NCI-H446 (cell line): ENCODE measurements around the gene ARHGAP4.

Experiments used
- DNase-seq, 2 experiments: peaks; one replicate each; lab custom pipeline; 2025; lab: John Stamatoyannopoulos, UW

The ARHGAP4 gene

DNA sequence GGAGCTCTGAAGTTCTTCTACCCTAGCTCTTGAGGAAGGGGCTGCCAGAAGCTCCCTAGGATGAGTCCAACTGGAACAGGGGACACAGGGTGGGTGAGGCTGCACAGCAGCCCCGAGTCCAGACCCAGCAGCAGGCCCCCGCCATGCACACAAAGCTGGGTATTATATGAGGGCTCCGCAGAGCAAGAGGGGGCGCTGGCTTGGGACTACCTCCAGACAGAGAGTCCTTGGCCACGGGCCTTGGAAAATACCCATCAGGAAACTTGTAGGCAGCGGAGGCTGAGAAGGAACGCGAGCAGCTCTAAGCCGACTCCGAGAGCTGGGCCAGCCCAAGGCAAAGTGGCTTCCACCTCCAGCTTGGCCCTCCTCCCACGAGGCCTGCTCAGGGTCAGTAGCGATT, 37.5 kb upstream of the ARHGAP4 start:
- no peak for DNase-seq

DNA sequence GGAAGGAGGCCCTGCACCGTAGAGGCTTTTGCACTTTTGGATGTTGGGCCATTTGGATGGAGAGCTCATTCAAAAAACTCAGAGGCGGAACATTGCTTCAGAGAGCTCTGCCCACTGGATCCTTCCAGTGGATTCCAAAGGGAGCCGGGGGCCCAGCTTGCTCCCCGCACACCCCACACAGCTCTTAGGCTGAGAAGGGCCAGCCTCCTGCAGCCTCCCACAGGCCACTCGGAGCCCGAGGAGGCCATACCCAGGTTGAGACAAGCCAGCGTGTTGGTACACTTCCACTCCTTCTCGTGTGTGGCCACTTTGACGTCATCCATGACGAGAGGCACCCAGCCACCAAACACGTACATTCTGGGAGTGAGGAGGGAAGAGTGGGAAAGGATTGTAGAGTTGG, 35.2 kb upstream of the ARHGAP4 start:
- DNase-seq: no peak

DNA sequence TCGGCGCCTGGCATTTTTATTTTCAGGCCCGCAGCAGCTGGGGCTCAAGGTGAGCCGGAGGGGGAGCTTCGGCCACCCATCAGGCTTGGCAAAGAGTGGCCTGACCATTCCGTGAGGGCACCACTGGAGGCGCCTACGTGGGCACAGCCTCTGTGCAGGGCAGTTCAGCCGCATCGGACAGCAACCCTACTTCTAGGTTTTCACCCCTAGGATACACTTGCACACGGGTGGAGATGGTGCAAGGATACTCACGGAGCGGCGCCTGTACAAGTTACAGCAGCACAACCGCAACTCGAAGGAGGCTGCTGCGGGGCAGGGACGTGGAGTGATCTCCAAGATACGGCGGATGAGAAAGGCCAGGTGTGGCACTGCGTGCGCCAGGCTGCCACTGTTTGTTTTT, 34.7 kb upstream of the ARHGAP4 start:
- no peak for DNase-seq

DNA sequence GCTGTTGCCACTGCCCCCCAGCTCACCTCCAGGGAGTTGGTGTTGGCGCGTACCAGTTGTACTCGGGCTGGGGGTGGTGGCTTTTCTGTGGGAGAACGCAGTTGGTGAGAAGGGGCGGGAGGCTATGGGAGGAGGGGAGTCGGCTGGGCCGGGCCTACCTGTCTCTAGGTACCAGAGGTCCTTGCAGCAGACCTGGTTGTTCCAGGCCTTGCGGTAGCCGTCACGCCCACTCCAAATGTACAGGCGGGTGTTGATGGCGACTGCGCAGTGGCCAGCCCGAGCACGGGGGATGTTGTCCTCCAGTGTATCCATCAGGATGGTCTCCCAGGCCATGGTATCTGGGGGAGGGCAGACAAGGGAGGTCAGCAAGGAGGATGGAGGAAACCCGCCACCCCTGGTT, 34.0 kb upstream of the ARHGAP4 start:
- no peak for DNase-seq

DNA sequence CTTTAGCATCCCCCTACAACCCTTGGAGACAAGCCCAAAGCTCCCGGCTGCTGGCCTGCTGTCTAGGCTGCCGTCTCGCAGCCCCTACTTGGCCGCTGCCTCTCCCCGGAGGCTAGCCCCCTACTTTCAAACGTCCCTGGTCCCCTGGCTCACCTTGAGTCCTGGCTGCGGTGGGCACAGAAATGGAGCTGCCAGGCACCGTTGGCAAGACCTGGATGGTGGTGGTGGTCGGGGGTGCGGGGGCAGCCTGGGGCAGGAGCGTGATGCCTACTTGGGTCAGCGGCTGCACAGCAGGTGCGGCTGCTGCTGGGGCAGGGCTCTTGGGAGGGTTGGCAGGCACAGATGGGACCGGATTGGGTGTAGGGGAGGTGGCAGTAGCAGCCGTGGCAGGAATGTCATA, 33.6 kb upstream of the ARHGAP4 start:
- no peak for DNase-seq

DNA sequence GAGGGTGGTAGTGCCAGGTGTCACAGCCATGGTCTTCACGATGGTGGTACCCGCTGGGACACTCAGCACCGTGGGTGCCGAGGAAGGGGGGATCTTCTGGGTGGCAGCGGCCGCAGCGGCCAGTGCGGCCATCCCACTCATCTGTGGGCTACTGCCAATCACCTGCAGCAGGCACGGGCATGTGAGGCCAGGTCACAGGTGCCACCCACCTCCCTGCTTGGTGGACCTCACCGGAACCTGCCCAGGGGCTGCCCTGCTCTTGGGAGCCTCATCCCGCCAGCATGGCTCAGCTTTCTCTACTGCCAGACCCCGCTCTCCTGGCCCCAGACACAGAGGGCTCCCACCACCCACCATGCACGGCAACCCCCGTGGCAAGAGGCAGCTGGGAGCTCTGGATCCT, 32.5 kb upstream of the ARHGAP4 start:
- no peak for DNase-seq

DNA sequence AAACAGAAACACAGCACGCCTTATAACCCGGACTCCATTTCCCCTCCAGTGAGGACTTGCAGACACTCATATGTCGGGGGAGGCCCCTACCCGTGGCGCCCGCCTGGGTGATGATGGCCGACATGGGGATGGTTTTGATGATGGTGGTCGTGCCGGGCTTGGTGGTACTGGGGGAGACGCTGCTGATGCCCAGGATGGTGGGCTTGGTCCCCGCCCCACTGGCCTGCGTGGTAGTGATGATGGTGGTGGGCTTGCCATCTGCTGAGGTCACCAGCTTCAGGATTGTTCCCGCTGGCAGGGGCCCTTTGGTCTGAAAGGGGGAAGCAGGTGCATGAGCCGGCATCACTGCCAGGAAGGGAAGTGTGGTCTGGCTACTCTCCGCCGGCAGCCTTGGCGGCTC, 31.2 kb upstream of the ARHGAP4 start:
- no peak for DNase-seq

DNA sequence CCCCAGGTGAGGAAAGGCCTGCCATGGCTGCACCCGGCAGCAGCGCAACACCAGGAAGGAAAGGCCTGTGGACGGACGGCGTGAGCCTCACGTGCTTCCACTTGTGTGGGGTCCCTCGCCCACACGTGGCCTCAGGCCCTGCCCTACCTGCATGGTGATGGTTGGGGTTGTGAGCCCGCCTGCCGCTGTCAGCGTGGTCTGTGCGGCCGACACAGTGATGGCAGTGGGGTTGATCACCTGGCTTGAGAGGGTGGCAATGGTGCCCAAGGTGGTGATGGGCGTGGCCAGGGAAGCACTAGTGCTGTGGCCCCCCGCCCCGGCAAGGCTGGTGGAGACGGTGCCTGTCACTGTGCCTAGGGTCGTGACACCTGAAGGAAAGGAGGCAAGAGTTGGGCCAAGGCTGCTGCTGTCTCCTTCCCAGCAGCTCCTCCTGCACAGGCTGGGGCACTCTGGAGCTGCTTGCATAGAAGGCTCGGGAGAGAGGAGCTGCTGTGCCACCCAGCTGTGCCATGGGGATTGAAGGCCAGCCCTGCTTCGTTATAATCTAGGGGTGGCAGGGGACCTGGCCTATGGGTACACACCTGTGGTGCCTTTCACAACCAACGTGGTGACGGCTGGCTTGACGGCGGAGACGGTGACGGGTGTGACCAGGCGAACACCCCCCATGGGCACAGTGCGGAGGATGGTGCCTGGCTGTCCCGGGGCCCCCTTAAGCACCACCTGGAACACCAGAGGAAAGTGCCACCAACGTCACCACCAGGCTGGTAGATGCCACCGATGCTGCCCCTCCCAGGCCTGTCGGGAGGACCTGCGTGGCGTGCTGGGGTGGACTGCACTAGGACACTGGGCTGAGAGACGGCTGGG, 30.2 kb upstream of the ARHGAP4 start:
- DNase-seq: no peak

DNA sequence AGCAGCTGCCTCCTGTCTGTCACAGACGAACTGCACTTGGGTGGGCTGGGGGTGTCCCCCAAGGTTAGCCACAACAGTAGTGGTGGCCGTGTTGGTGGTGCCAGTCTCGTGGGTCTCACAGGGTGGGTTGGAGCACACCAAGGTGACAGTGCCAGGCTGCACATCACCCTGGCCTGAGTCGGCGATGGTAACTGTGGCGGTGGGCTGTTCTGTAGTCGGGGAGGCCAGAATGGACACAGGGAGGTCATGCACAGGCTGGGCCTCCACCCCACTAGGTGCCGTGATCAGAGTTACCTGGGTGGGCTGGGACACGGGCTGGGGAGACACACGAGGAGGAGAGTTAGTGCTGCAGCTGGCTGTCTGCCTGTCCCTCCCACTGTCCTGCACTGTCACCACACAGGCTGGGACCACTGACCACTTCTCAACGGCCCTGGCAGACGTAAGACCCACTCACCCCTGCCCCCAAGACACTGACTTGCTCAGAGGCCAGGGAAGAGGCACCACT, 29.2 kb upstream of the ARHGAP4 start:
- no peak for DNase-seq

DNA sequence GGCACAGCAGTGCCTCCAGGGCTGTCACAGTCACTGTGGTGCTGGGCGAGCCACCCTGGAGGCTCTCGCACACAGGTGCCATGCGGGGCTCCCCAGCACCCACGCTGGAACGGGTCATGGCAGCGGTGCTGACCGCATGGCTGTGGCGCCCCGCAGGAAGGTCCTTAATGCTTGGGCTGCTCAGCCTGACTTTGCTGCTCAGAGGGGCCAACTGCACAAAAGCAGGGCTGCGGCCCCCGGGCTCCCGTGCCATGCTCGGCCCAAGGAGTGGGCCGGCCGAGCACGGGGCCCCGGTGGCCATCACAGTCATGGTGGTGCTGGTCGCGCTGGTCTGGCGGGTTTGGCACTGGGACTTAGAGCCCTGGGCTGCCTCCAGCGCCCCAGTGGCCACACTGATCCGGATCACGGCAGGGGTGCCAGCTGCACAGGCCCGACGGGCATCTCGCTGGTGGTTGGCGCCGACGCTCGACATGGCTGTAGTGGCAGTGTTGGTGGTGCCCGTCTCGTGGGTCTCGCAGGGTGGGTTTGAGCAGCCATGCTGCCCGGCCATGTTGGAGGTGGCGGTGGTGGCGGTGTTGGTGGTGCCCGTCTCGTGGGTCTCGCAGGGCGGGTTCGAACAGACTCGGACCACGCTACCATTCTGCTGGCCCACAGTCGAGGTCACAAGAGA, 28.6 kb upstream of the ARHGAP4 start:
- no peak for DNase-seq

DNA sequence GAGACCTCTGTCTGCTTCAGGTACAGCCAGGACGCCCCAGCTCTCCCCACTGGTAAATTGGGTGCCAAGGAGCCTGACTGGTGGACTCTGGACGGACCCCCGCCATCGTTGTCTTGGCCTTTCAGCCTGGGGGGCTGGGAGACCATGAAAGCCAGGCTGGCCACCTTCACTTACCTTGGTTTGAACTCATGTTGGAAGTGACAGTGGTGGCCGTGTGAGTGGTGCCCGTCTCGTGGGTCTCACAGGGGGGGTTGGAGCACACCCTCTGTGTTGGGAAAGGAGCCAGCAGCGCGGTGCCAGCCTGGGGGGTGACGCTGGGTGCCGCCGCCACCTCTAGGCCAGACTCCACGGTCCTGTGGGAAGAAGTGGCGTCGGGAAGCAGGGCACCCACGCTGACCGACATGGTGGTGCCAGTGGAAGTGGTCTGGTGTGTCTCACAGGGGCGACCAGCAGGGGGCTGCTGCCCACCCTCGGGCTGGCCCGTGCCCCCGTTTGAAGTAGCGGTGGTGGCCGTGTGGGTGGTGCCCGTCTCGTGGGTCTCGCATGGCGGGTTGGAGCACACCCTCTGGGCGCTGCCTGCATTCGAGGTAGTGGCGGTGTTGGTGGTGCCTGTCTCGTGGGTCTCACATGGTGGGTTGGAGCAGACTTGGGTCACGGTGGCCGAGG, 28.0 kb upstream of the ARHGAP4 start:
- DNase-seq: no peak

DNA sequence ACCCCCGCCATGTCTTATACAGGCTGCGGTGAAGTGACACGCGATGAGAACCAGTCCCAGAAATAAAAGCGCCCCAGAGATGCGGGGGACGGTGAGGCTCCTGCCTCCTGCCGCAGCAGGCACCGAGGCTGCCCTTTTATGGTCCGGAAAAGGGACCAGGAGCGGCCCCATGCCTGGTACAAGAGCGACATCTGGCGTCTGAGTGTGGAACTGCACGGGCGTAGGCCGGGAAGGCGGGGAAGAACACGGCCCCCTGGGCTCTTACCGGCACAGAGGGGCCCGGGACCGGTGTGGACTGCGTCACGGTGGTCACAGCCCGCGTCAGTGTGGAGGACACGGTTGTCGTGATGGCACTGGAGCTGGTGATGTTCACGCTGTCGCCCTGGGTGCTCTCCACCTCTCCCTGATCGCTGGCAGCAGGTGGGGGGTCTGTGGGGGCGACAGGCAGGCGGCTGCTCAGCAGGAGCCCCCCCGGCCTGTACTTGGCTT, 27.3 kb upstream of the ARHGAP4 start:
- peak in 1 of 2 experiments; percentile 58 for DNase-seq

DNA sequence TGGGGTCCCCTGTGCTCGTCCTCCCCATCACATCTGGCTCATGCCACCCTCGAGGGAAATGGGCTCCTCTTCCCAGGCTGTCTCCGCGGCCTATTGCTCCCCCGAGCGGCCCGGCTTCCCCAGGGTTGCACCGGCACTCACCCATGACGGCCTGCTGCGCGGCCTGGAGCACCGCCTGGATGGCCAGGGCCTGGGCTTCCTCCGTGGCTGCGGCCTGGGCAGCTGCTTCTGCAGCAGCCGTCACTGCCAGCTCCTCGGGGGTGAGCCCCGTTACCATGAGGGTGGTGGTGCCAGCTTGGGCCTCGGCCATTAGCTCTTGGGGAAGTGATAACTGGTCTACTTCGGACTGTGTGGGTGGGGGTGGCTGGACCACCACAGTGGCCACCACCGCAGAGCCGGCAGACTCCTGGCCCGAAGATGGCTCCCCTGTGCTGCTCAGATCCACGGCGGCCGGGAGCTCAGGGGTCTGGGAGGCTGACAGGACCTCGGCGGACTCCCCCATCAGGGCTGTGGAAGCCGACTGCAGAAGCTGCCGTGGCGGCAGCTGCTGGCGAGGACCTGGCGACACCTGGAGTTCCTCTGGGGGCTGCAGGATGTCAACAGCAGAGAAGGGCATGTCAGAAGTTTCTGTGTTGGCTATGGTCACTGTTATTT, 26.4 kb upstream of the ARHGAP4 start:
- DNase-seq: no peak

DNA sequence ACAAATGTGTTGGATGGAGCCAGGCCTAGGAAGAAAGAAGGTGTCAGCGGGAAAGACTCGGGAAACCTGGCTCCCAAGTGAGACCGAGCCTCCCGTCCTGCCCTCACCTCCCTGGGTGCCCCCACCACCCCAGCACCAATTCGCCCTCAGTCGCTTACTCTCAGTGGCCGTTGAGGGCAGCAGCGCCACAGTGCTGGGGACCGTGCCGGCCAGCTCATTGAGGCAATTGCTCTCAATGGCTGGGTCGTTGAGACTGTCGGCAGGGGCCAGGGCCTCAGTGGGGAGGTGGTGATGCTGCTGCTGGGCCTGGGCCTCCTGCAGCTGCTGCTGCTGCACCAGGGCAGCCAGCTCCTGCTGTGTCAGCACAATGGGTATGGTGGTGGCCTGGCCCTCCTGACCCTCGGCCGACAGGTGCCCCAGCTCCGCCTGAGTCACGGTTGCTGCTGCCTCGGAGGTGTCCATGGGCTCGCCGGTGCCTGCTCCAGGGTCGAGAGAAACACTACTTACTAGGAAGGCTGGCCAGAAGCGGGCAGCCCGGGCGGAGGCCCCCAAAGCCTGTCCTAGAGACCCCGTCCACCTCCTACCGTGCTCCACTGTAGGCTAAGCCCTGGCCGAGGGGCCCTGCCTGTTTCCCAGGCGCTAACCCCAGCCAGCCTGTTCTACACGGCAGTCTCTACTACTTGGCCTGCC, 25.8 kb upstream of the ARHGAP4 start:
- DNase-seq: no peak

DNA sequence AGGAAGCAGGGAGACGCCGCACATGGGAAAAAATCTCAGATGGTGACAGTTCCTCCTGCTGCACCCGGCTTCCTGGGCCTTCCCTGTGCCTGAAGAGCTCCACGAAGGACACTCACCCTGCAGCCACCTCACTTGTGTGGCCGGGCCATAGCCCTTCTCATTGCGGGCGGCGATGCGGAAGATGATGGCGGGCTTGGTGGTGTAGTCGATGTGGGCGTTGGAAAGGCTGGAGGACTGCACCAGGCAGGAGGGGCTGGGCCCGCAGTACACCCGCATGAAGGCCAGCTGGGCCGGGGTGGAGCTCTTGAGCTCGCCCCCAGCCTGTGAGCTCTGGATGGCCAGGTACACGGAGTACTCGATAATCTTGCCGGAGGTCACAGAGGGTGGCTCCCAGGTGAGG, 24.1 kb upstream of the ARHGAP4 start:
- DNase-seq: no peak

DNA sequence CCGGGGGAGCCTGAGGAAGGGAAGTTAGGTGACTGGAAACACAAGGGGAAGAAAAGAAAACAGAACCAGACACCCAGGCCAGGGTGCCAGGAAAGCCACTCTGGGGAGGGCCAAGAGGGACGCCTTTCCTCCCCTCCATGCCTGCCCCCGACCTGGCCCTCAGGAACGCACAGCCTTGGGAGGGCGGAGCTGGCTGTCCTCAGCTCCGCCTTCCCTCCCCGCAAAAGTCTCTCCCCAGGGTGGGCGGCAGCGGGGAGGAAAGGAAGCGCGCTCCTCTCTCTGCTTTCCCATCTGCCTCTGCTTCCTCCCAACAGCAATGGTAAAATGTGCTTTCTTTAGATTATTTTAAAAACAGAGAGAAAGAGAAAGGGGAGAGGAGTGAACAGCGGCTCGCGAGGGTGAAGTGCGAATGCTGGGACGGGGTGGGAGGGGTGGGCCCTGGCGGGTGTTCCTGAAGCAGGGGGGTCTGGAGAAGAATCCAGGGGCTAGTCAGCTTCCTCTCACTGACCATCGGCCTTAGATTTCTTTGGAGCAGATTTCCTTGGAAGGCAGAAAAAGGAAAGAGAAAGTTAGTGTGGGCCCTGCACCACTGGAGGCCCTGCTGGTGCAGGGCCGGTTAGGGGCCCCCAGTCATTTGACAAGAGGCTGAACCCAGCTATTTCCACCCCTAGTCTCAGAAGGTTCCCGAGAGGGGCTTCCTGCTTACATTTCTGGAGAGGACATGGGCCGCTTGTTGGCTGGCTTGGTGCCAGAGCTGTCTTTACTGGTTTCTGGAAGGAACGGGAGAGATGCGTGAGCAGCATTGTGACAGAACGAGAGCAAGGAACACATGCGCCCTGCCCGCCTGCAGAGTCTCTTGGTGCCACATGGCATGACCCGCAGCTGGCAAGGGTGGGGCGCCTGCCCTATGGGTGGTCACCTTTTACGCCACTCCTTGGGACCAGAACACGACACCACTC, 23.1 kb upstream of the ARHGAP4 start:
- no peak for DNase-seq

DNA sequence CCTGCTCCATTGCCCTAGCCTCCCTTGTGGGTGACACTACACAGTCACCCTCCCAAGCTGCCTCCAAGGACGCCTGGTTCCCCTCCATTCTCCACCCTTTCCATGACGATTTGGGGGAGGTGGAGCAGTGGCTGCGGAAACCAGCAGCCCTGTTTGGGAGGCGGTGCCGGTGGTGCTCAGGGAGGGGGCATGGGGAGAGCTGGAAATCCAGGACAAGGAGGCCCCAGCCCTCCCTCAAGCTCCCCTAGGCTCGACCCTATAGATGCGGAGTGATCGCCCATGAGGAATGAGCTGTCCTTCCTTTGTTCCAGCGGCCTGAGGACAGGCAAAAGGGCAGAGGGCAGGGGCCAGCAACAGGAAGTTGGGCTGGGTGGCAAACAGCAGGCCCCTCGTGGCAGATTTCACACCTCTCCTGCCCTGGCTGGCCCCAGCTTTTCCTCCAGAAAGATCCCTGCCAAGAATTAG, 22.0 kb upstream of the ARHGAP4 start:
- no peak for DNase-seq

DNA sequence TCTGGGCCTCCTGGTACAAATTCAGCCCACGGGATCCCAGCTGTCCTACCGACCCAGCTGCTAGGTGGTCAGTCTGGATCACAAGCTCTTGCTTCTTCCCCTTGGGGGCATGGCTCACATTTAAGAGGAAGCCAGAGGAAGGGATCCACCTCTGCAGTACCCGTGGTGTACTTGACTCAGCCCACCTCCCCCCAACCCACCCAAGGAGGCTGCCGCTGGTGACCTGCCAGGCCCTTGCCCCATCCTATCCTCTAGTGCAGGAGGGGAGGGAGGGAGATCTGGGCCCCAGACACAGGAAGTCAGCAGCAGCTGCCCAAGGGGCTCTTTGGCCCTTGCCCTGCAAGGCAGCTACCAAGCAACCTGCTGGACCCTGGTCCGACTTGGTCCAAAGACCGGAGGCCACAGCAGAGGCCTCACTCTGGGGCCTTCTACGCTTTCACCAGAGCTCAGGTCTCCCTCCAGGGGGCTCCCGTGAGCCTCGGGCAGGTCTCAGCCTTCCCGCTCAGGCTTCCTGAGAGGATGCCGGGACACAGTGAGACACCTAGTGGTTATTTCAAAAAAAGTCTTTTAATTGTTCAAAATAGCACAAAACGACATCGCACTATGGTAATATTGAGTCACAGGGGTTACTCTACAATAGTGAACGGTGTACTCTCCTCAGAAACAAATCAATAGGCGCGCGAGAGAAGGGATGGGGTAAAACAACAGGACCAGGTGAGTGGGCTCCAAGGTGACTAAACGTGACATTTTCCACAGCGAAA, 21.1 kb upstream of the ARHGAP4 start:
- peak; percentile 16 to 74 for DNase-seq
